Activated naive CD8-positive, alpha-beta T cell (primary cell): Measurements from ENCODE around the gene PPP4R2.
A peak's percentile ranks its signal among the peaks of the same experiment; 100 is the strongest.
"Not testable (repeated sequence)": the region's sequence is repeated elsewhere in the genome, so short reads cannot be mapped to it uniquely, and the experiment has no call there.

Experiments
- H3K27ac Mint-ChIP-seq: one replicate; pipeline ENCODE4 v1.8.0; 2021; ENCODE audit warnings: mixed read lengths
- H3K27me3 Mint-ChIP-seq: one replicate; pipeline ENCODE4 v1.8.0; 2021; ENCODE audit warnings: mixed read lengths
- H3K36me3 Mint-ChIP-seq: one replicate; pipeline ENCODE4 v1.8.0; 2021; ENCODE audit warnings: mixed read lengths
- H3K4me1 Mint-ChIP-seq: one replicate; pipeline ENCODE4 v1.8.0; 2021; ENCODE audit warnings: low read depth, mixed read lengths
- H3K4me3 Mint-ChIP-seq: one replicate; pipeline ENCODE4 v1.8.0; 2021; ENCODE audit warnings: mild to moderate bottlenecking, mixed read lengths
- H3K9me3 Mint-ChIP-seq: one replicate; pipeline ENCODE4 v1.8.0; 2021; ENCODE audit warnings: low read depth, mixed read lengths

Gene PPP4R2

DNA sequence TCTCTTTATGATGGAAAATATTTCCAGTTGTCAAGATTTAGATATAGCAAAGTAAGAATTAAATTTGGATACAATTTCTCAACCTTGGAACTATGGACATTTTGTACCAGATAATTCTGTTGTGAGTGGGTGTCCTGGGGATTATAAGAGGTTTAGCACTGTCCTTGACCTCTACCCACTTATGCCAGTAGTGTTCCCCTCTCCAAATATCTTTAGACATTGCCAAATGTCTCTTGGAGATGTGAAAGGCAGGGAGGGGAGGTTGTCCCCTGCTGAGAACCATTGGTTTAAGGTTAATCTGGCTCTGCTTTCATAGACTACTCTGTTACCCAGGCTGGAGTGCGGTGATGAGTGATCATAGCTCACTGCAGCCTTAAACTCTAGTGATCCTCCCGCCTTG is 64.8 kb downstream of the PPP4R2 start, which contains the start of gene EBLN2:
TSS of gene EBLN2 (plus strand) at position 244 of the 400 bp plus-strand sequence. CDS start 423 bp downstream, outside the sequence.
- no peaks in the 10 kb centered on the region for H3K9me3 Mint-ChIP-seq
- no peaks in the 10 kb centered on the region for H3K36me3 Mint-ChIP-seq
- no peak within 1 kb of the TSS for H3K4me3 Mint-ChIP-seq
- H3K4me1 Mint-ChIP-seq = peaks cover 3% of the 10 kb centered on the region
- no peaks in the 10 kb centered on the region for H3K27me3 Mint-ChIP-seq
- no peak within 1 kb of the TSS for H3K27ac Mint-ChIP-seq

DNA sequence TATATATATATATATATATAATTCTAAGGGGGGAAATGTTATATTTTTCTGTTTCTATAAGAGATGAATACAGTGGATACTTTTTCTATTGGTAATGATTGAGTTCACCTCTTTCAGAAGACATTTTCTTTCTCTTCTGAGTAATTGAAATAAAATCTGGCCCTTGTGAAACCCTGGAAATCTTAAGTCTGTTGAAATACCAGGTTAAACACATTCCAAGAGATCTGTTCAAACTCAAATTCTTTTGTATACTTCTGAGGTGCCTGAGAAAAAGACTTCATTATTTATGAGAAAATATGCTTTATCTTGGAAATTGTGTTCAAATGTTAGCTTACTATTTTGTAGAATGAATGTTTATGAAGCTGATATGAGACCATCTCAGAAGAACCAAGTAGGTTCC is 69.6 kb downstream of the PPP4R2 start:
- H3K9me3 Mint-ChIP-seq, H3K4me1 Mint-ChIP-seq, H3K27ac Mint-ChIP-seq, H3K27me3 Mint-ChIP-seq, H3K4me3 Mint-ChIP-seq, H3K36me3 Mint-ChIP-seq: not testable (repeated sequence)

DNA sequence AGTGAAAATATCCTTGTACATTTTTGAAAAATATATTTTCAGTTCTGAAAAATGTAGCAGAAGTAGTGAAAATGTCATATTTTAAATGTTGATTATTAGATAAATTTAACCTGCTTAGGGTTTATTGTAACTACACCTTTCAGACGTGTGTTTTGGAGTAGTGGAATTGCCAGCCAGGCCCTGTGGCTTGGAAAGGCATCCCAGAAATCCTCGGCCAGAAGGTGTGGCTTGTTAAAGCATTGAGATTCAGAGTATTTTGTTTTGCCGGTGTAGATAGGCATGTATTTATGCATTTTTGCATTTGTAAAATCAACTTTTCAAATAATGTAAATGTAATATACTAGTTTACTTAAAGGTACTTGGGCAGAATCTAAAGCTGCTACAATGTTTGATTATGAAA is 71.8 kb downstream of the PPP4R2 start:
- Mint-ChIP-seq H3K27me3 (no peaks in the 10 kb centered on the region), H3K9me3 (no peaks in the 10 kb centered on the region)

DNA sequence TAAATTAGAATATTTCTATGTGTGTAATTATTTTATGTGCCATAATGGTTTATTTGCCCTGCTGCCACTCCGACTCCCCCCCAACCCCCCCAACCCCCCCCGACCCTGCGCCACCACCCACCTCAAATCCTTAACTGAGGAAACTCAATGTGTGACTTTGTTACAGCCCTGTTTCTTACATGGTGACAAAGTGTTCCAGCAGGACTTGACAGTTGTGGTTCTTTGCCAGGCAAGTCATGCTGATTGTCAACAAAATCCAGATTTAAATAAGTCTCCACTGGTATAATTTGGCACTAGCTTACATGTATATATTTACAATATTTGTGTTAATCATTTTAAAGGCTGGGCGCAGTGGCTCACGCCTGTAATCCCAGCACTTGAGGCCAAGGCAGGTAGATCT is 72.6 kb downstream of the PPP4R2 start:
- no peak overlapping the region for H3K4me3 Mint-ChIP-seq
- H3K9me3 Mint-ChIP-seq = no peaks in the 10 kb centered on the region
- no peaks in the 10 kb centered on the region for H3K36me3 Mint-ChIP-seq
- H3K27ac Mint-ChIP-seq = no peak overlapping the region
- H3K27me3 Mint-ChIP-seq = no peaks in the 10 kb centered on the region
- H3K4me1 Mint-ChIP-seq = peaks cover 20% of the 10 kb centered on the region

More for the DNA sequence above, 71.8 kb downstream of the PPP4R2 start:
- no peaks in the 10 kb centered on the region for H3K36me3 Mint-ChIP-seq
- H3K4me1 Mint-ChIP-seq = peaks cover 20% of the 10 kb centered on the region
- no peak overlapping the region for H3K4me3 Mint-ChIP-seq
- H3K27ac Mint-ChIP-seq = no peak overlapping the region

DNA sequence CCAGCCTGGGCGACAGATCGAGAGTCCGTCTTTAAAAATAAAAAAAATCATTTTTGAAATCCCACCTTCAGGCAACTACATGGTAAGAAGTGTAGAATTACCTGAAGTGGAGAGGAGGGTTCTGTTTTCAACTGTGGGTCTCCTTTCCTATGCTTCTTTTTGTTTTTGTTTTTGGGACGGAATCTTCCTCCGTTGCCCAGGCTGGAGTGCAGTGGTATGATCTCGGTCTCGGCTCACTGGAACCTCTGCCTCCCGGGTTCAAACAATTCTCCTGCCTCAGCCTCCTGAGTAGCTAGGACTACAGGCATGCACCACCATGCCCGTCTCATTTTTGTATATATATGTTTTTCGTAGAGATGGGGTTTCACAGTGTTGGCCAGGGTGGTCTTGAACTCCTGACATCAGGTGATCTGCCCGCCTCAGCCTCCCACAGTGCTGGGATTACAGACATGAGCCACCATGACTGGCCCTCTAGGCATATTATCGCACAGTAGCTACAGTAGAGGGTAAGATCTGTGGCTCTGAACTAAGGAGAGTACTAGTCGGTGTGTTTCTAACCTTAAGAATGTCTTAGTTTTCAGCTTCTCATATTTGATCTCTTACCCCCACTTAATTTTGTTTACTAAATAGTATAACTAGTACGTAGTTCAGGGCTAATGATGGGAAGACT is 73.3 kb downstream of the PPP4R2 start:
- Mint-ChIP-seq H3K36me3 (no peaks in the 10 kb centered on the region), H3K4me1 (peaks cover 20% of the 10 kb centered on the region), H3K27me3 (no peaks in the 10 kb centered on the region), H3K9me3 (no peaks in the 10 kb centered on the region), H3K27ac (peak overlapping the region; percentile 58), H3K4me3 (no peak overlapping the region)

DNA sequence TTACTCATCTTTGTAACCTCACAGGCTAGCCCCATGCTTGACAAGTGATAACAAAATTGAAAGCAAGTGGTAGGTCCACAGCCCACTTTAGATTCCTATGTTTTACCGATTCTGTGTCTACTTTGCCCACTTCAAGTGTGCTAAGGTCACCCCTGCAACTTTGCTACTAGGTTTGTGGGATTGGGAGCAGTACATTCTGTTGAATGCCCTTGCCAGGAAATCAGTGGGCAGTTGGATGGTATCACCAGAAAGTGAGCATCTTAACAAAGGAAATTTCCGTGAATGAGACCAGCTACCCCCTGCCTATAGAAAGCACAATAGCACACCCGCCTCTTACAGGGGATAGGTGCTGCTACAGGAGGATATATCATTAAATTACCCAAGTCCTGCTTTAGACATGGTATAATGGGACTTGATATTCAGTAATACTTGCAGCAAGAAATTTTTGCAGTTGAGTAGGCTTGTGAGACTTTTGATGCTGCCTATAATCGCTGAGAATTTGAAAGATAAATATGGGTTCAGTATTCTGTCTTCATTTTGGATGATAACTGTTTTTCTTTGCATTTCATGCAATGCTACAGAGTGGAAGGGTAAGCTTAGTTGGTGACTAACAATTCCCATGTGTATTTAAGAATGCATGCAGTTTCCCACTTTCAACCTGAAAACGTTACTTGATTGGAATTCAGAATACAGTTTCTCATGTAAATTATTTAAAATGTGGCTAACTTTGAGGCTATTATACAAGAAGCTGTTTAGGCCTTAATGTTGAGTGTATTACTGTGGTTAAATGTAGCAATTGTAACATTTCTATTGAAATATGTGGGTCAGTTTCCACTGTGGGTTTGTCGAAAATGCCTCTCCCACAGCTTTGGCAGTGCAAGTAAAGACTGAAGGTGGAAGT is 74.3 kb downstream of the PPP4R2 start:
- peaks cover 20% of the 10 kb centered on the region for H3K4me1 Mint-ChIP-seq
- H3K9me3 Mint-ChIP-seq = no peaks in the 10 kb centered on the region
- H3K36me3 Mint-ChIP-seq = no peaks in the 10 kb centered on the region
- H3K27ac Mint-ChIP-seq = no peak overlapping the region
- H3K4me3 Mint-ChIP-seq = no peak overlapping the region
- no peaks in the 10 kb centered on the region for H3K27me3 Mint-ChIP-seq

DNA sequence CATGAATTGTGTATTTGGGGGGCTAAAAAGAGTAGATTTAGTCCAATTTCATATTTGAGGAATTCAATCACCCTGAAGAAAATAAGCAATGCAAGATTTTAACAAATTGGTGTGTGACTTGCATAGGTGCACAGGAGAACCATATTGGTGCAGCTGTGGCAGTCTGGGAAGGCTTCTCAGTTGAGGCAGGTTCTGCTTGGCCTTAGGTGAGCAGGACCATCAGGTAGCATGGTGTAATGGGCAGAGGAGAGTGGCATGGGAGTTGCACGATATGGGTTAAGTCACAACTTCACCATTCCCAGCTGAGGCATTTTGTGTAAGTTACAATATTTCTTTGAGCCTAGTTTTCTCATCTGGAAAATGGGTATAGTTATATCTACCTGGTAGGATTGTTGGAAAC is 75.3 kb downstream of the PPP4R2 start:
- H3K36me3 Mint-ChIP-seq = no peaks in the 10 kb centered on the region
- no peaks in the 10 kb centered on the region for H3K27me3 Mint-ChIP-seq
- H3K4me1 Mint-ChIP-seq = peaks cover 20% of the 10 kb centered on the region
- no peaks in the 10 kb centered on the region for H3K9me3 Mint-ChIP-seq
- H3K4me3 Mint-ChIP-seq = no peak overlapping the region
- H3K27ac Mint-ChIP-seq = no peak overlapping the region

DNA sequence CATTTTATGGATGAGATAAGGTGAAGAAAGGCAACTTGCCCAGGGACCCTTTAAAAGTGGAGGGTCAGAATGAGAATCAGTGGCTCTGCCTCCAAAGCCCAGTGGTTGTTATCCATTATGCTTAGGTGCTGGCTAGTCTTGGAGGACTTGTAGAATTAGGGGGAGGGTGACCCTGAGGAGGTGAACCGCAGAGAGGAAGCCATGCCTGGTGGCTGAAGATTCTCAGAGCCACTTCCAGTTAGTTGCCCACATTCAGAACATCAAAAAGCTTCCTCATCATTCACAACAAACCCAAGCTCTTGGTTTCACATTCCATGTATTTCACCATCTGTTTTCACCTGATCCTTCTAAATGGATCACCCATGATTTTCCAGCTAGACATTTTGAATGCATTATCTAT is 76.0 kb downstream of the PPP4R2 start:
- Mint-ChIP-seq H3K9me3 (no peaks in the 10 kb centered on the region), H3K4me1 (peaks cover 20% of the 10 kb centered on the region), H3K36me3 (no peaks in the 10 kb centered on the region), H3K4me3 (no peak overlapping the region), H3K27me3 (no peaks in the 10 kb centered on the region), H3K27ac (no peak overlapping the region)

DNA sequence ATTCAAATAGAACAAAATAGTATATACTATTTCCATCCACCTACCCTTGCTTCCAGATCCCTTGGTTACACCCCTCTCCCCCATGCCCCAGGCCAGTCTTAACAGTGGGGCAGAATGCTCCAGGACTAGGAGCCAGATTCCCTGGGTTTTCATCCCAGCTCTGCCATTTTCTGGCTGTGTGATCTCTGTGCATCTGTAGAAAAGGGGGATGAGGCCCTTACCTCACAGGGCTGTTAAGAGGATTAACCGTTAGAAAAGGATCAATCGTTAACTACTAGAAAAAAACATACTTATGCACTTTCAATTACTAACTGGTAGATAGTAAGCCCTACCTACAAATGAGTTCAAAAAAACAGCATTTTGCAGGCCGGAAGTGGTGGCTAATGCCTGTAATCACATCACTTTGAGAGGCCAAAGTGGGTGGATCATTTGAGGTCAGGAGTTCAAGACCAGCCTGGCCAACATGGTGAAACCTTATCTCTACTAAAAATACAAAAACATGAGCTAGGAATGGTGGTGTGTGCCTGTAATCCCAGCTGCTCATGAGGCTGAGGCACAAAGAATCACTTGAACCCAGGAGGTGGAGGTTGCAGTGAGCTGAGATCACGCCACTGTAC is 76.6 kb downstream of the PPP4R2 start:
- H3K4me1 Mint-ChIP-seq = peaks cover 20% of the 10 kb centered on the region

DNA sequence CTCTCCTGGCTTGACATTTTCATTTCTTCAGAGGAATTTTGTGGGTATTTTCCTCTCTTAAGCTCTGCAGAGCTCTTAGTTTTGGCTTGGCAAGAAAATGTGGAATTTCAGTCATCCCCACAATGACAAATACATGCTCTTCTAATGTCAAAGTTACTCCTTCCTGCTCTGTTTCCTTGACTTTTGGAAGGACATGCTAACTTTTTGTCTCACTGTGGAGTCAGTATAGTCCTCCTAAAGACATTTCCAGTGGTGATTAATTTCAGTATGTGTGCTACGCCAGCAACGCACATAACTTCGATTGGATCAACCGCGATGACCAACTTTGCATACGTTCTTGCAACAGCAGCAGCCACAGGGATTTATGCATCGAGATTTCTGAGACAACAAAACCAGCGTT is 78.2 kb downstream of the PPP4R2 start:
- Mint-ChIP-seq H3K4me3 (no peak overlapping the region), H3K27me3 (no peaks in the 10 kb centered on the region), H3K36me3 (no peaks in the 10 kb centered on the region), H3K4me1 (peaks cover 20% of the 10 kb centered on the region), H3K27ac (no peak overlapping the region), H3K9me3 (no peaks in the 10 kb centered on the region)

More for the DNA sequence above, 76.6 kb downstream of the PPP4R2 start:
- no peak overlapping the region for H3K4me3 Mint-ChIP-seq
- no peak overlapping the region for H3K27ac Mint-ChIP-seq
- H3K9me3 Mint-ChIP-seq = no peaks in the 10 kb centered on the region
- H3K36me3 Mint-ChIP-seq = no peaks in the 10 kb centered on the region
- H3K27me3 Mint-ChIP-seq = no peaks in the 10 kb centered on the region

DNA sequence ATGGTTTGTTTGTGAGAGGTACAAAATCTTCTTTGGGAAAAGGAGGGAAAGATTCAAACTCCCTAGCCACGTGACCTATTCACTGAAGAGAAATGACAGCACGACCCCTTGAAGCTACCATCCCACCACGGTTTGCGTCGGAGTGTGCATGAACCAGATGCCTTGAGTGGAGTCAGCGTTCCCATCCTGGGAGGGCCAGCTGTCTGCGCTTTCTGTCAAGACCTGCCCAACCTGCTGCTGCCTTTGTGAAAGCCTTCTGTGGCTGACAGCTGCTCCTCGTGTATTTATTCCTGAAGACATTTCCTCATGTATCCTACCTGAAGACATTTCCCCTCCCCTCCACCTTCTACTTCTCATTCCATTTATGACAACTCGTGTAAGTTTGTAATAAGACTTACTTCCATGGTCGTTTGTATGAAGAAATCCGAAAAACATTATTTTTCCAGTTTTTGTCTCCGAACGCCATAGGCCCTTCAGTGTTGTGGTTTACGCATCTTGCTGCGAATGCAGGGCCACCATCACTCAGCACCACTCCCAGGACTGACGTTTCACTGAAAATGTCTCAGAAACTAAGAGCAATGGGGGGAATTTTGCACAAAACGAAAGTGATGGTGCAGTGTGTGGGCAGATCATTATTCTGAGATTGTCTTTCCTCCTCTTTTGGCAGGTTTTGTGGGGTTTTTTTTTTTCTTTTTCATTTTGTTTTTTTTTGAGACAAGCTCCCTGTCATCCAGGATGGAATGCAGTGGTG is 83.8 kb downstream of the PPP4R2 start:
- H3K27ac Mint-ChIP-seq = no peak overlapping the region
- no peaks in the 10 kb centered on the region for H3K9me3 Mint-ChIP-seq
- H3K36me3 Mint-ChIP-seq = peaks cover 2% of the 10 kb centered on the region
- H3K27me3 Mint-ChIP-seq = no peaks in the 10 kb centered on the region
- H3K4me1 Mint-ChIP-seq = no peaks in the 10 kb centered on the region
- no peak overlapping the region for H3K4me3 Mint-ChIP-seq

DNA sequence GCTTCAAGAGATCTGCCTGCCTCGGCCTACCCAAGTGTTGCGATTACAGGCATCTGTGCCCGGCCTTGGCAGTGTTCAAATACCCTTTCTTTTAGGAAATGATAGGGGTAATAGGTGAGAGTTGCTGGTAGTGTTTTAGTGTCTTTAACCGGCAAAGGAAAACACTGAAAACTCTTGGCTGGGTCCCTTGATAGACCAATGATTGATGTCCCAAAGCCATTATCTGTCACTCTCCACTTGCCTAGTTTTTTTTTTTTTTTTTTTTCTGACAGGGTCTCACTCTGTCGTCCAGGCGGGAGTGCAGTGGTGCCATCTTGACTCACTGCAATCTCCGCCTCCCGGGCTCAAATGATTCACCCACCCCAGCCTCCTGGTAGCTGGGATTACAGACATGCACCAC is 84.5 kb downstream of the PPP4R2 start:
- Mint-ChIP-seq H3K4me3 (no peak overlapping the region), H3K9me3 (no peaks in the 10 kb centered on the region), H3K36me3 (peaks cover 2% of the 10 kb centered on the region), H3K27me3 (no peaks in the 10 kb centered on the region), H3K27ac (no peak overlapping the region), H3K4me1 (peaks cover 3% of the 10 kb centered on the region)

DNA sequence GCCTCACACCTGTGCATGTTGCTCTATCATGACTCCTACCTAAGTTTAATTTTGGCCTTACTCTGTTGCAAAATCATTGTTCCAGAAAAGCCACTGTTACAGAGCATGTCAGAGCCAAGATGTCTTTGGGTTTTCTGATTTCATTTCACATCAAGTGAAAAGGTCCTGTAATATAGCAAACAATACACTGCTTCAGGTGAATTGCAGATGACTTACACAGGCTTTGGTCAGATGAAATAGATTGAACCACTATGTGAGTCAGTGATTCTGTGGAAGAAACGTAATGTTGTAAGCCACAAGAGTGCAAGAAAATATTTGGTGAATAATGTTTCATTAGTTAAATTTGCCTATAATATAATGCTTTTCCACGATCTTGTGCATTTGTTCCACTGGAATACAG is 87.6 kb downstream of the PPP4R2 start:
- Mint-ChIP-seq H3K4me1 (peaks cover 8% of the 10 kb centered on the region), H3K27ac (no peak overlapping the region), H3K36me3 (peaks cover 2% of the 10 kb centered on the region), H3K9me3 (no peaks in the 10 kb centered on the region), H3K4me3 (no peak overlapping the region), H3K27me3 (no peaks in the 10 kb centered on the region)

DNA sequence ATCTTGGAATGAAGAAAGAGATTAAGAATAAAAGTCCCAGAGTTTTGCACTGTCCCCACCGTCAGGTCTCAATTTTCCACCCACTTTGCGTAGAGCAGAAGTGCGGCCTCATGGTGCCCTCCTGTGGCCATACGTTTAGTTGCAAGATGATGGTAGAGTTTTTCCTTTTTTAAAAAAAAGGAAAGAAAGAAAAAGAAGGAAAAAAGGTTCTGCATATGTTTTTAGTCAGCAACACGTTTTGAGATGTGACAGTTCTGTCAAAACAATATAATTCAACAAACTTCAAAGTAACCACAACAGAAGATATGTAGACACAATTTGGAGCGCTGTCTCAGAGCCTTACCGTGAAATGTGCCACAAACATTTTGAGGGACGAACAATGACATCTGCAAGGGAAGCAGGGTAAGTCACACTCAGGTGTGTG is 89.5 kb downstream of the PPP4R2 start:
- Mint-ChIP-seq H3K27ac (no peak overlapping the region), H3K4me3 (peak overlapping the region; percentile 46), H3K4me1 (peaks cover 8% of the 10 kb centered on the region), H3K27me3 (no peaks in the 10 kb centered on the region), H3K36me3 (no peaks in the 10 kb centered on the region), H3K9me3 (no peaks in the 10 kb centered on the region)
